ENCODE results near the gene KCNQ2.

KCNQ2 gene

DNA sequence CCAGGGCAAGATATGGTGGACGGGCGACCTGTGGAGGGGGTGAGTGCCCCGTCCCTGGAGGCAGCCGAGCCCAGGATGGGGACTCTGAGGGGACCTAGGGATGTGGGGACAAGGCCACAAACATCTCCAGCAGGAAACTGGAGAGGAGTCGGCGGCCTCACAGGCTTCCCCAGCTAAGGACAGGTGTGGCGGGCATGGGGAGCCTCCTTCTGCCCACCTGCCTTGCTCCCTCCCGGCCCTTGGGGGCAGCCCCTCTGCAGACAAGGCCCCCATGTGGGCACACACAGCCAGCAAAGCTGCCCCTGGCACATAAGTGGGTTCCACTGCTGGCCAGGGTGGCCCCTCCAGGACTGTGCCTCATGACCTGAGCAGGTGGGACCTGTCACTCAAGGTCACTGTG, 115.9 kb downstream of the KCNQ2 start:
- no peak for DNase-seq
- in situ Hi-C loops (cut with MboI; ENCODE audit: low pct_unique_long_range_greater_than_20kb, low sequenced_read_pairs): no loop called here

DNA sequence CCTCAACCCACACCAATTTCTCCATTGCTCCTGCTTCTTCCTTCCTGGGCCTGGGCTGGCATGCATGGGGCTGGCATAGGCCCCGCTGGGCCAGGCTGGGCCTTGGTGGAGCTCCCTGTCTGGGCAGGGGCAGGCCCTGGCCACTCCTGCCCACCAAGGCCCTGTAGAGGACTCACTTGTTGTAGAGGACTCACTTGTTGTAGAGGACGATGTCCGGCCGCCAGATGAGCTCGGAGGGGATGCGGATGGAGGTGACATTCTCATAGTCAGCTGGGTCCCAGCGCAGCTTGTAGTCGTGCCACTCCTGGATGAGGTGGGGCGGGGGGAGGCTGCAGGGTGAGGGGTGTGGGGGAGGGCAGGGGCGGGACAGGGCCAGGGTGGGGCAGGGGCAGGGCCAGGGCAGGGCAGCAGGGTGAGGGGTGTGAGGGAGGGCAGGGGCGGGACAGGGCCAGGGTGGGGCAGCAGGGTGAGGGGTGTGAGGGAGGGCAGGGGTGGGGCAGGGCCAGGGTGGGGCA, 116.6 kb downstream of the KCNQ2 start:
- no peak for DNase-seq
- in situ Hi-C loops (cut with MboI; ENCODE audit: low pct_unique_long_range_greater_than_20kb, low sequenced_read_pairs): no loop called here

- no peak for DNase-seq
- in situ Hi-C loops (cut with MboI; ENCODE audit: low pct_unique_long_range_greater_than_20kb, low sequenced_read_pairs): no loop called here
Measured at GRCh38 chr20:63354636-63355350, 117.7 kb downstream of the KCNQ2 start.

DNA sequence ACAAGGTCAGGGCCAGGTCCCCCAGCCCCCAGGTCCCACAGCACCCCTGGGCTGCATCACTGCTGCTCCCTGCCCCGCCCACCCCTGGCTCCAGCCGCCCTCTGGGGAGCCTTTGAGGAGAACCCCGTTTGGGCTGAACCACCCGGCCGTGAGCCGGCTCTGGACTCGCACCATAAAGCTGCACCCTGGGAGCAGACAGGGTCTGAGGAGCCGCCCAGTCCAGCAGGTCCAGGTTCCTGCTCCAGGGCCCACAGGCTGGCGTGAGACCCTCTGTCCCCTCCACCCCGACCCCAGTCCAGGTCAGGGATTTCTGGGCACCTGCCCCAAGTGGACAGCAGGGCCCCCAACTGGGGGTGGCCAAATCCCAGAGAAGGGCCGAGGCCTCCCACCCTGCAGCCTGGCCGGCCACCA, 119.6 kb downstream of the KCNQ2 start:
- DNase-seq: no peak
- in situ Hi-C loops (cut with MboI; ENCODE audit: low pct_unique_long_range_greater_than_20kb, low sequenced_read_pairs): no loop called here

DNA sequence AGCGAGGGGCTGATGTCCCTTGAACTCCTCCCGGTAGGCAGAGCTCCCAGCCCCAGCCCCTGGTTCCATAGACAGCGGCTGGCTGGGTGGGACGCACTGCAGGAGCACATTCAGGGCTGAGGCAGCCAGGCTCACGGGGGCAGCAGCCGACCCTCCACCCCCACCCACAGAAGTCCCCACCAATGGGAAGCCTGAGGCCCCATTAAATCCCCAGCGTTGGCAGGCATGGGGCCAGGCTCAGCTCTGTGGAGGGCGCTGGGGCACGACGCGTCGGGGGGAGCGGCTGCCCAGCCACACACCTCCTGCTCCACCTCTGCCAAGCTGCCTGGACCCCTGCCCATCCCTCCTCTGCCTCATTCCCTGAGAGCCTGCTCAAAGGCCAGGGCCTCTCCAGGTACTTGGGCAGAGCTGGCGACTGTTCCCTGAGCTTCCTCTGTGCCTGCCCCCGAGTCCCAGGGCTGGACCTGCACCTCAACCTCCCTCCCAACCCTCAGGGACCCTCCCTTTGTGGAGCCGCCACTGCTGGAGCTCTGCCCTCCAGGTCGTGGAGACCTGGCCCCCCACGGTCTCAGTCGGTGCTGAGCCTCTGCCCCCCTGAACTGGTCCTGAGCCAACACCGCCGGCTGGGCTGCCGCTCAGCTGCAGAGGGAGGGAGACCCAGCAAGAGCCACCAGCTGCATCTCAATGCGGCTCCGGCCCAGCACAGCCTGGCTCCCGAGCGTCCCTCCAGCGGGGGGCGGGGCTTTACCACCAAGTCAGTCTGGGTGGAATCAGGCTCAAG, 120.5 kb downstream of the KCNQ2 start:
- in situ Hi-C loops (cut with MboI; ENCODE audit: low pct_unique_long_range_greater_than_20kb, low sequenced_read_pairs): no loop called here
- no peak for DNase-seq

- in situ Hi-C loops (cut with MboI; ENCODE audit: low pct_unique_long_range_greater_than_20kb, low sequenced_read_pairs): no loop called here
Measured at GRCh38 chr20:63351326-63351700, 121.1 kb downstream of the KCNQ2 start.

GRCh38 chr20:63350597-63351325, 121.7 kb downstream of the KCNQ2 start:
- no peak for DNase-seq
- in situ Hi-C loops (cut with MboI; ENCODE audit: low pct_unique_long_range_greater_than_20kb, low sequenced_read_pairs): no loop called here

More at GRCh38 chr20:63351326-63351700, 121.1 kb downstream of the KCNQ2 start:
- no peak for DNase-seq

All from KBM-7 (cell line).